Activated CD4-positive, alpha-beta T cell treated with anti-CD3 and anti-CD28 coated beads for 48 hours (primary cell): ENCODE results near the gene TMEM245.

Experiments used
- DNase-seq: peaks from one replicate; pipeline ENCODE4 v3.0.0-alpha.2; 2020

The TMEM245 gene

GRCh38 chr9:109100543-109101201, 19.1 kb downstream of the TMEM245 start:
- peak; percentile 16 for DNase-seq

- peak; percentile 13 for DNase-seq
Measured at GRCh38 chr9:109098960-109099308, 20.8 kb downstream of the TMEM245 start.

- no peak for DNase-seq
Measured at GRCh38 chr9:109098171-109098959, 21.4 kb downstream of the TMEM245 start.

GRCh38 chr9:109097146-109097545, 22.6 kb downstream of the TMEM245 start:
- no peak for DNase-seq

- DNase-seq, result no peak
Measured at GRCh38 chr9:109095321-109095720, 24.4 kb downstream of the TMEM245 start.

- DNase-seq, result no peak
Measured at GRCh38 chr9:109094268-109094667, 25.5 kb downstream of the TMEM245 start.

- no peak for DNase-seq
Measured at GRCh38 chr9:109092587-109092986, 27.2 kb downstream of the TMEM245 start.

- DNase-seq, result no peak
Measured at GRCh38 chr9:109092051-109092580, 27.6 kb downstream of the TMEM245 start.

- no peak for DNase-seq
Measured at GRCh38 chr9:109088221-109088620, 31.5 kb downstream of the TMEM245 start.

- no peak for DNase-seq
Measured at GRCh38 chr9:109087795-109088194, 32.0 kb downstream of the TMEM245 start.

- no peak for DNase-seq
Measured at GRCh38 chr9:109086221-109086620, 33.5 kb downstream of the TMEM245 start.

- DNase-seq, result no peak
Measured at GRCh38 chr9:109085510-109085909, 34.2 kb downstream of the TMEM245 start.

GRCh38 chr9:109083813-109084405, 35.8 kb downstream of the TMEM245 start:
- no peak for DNase-seq

GRCh38 chr9:109083141-109083540, 36.6 kb downstream of the TMEM245 start:
- no peak for DNase-seq

GRCh38 chr9:109082091-109082620, 37.6 kb downstream of the TMEM245 start:
- DNase-seq, result no peak

GRCh38 chr9:109074236-109074889, 45.4 kb downstream of the TMEM245 start:
- DNase-seq, result no peak

GRCh38 chr9:109072821-109073435, 46.8 kb downstream of the TMEM245 start:
- no peak for DNase-seq

GRCh38 chr9:109072133-109072692, 47.5 kb downstream of the TMEM245 start:
- DNase-seq, result no peak

GRCh38 chr9:109068764-109069163, 51.0 kb downstream of the TMEM245 start:
- no peak for DNase-seq

- no peak for DNase-seq
Measured at GRCh38 chr9:109064963-109065702, 54.6 kb downstream of the TMEM245 start.

- no peak for DNase-seq
Measured at GRCh38 chr9:109063760-109064159, 56.0 kb downstream of the TMEM245 start.

GRCh38 chr9:109062543-109062942, 57.2 kb downstream of the TMEM245 start:
- DNase-seq, result no peak
